WTC11 (cell line): ENCODE measurements around the gene KDM1A. TPM values are rescaled to one million over a fixed set of nuclear protein-coding genes. Genes with fewer than 3 reads are reported as not detected.
"Not testable (repeated sequence)": the region's sequence is repeated elsewhere in the genome, so short reads cannot be mapped to it uniquely, and the experiment has no call there.

Source experiments
- ATAC-seq: fragments of 200-7000 bp; cut with Tn5 transposase; 2 replicates; pipeline ENCODE4 v1.10.0; 2021; ENCODE audit warnings: mild to moderate bottlenecking, moderate library complexity
- CTCF ChIA-PET: fragments of 300-600 bp; sonication (Branson Sonifier 250); formaldehyde crosslinking; loops from one replicate; lab custom pipeline; 2021; ENCODE audit warnings: antibody characterized with exemption; lab: Charles Lee
- POLR2A ChIA-PET: fragments of 350-600 bp; sonication (Branson Sonifier 250); formaldehyde crosslinking; loops from one replicate; lab custom pipeline; 2021; ENCODE audit warnings: antibody characterized with exemption; lab: Charles Lee
- DNase-seq: peaks from one replicate; pipeline ENCODE4 v3.0.0; 2021; ENCODE audit warnings: low spot score
- H3K27ac Mint-ChIP-seq: 2 replicates; pipeline ENCODE4 v1.8.0; 2021; ENCODE audit warnings: mixed read lengths
- H3K27me3 Mint-ChIP-seq: 2 replicates; pipeline ENCODE4 v1.8.0; 2021; ENCODE audit warnings: low read depth, mild to moderate bottlenecking, moderate library complexity, mixed read lengths
- H3K36me3 Mint-ChIP-seq: 2 replicates; pipeline ENCODE4 v1.8.0; 2021; ENCODE audit warnings: mixed read lengths
- H3K4me1 Mint-ChIP-seq: 2 replicates; pipeline ENCODE4 v1.8.0; 2022; ENCODE audit warnings: mixed read lengths
- H3K4me3 Mint-ChIP-seq: 2 replicates; pipeline ENCODE4 v1.8.0; 2021; ENCODE audit warnings: mild to moderate bottlenecking, moderate library complexity, mixed read lengths
- H3K9me3 Mint-ChIP-seq: 2 replicates; pipeline ENCODE4 v1.8.0; 2021; ENCODE audit warnings: mixed read lengths
- AFF4 ChIP-seq: sonication (generic); formaldehyde crosslinking; IDR thresholded peaks from 2 replicates; pipeline ENCODE4 v1.8.1; 2023; ENCODE audit warnings: mild to moderate bottlenecking, missing genetic modification reagents, borderline replicate concordance
- ARID4B ChIP-seq: sonication (generic); formaldehyde crosslinking; IDR thresholded peaks from 2 replicates; pipeline ENCODE4 v1.8.0; 2023; ENCODE audit warnings: missing genetic modification reagents, mild to moderate bottlenecking, borderline replicate concordance
- ETV6 ChIP-seq: sonication (generic); formaldehyde crosslinking; IDR thresholded peaks from 2 replicates; pipeline ENCODE4 v1.8.1; 2022; ENCODE audit warnings: mild to moderate bottlenecking, missing genetic modification reagents
- JUN ChIP-seq: sonication (generic); formaldehyde crosslinking; IDR thresholded peaks from 2 replicates; pipeline ENCODE4 v1.8.0; 2023; ENCODE audit warnings: mild to moderate bottlenecking, missing genetic modification reagents
- MXD4 ChIP-seq: fragments of 250-450 bp; sonication (Bioruptor Pico); IDR thresholded peaks from 2 replicates; pipeline ENCODE4 v1.8.0; 2021; ENCODE audit warnings: mild to moderate bottlenecking, moderate library complexity, borderline replicate concordance
- RELA ChIP-seq: sonication (generic); formaldehyde crosslinking; IDR thresholded peaks from 2 replicates; pipeline ENCODE4 v1.8.1; 2022; ENCODE audit warnings: missing genetic modification reagents, mild to moderate bottlenecking, borderline replicate concordance
- SMAD3 ChIP-seq: sonication (generic); formaldehyde crosslinking; IDR thresholded peaks from 2 replicates; pipeline ENCODE4 v1.8.0; 2022; ENCODE audit warnings: missing genetic modification reagents, mild to moderate bottlenecking, borderline replicate concordance
- ZNF416 ChIP-seq: fragments of 250-450 bp; sonication (Bioruptor Pico); IDR thresholded peaks from 2 replicates; pipeline ENCODE4 v1.9.0; 2021; ENCODE audit warnings: mild to moderate bottlenecking, inconsistent platforms
- ZNF532 ChIP-seq: fragments of 250-450 bp; sonication (Bioruptor Pico); IDR thresholded peaks from 2 replicates; pipeline ENCODE4 v1.9.0; 2021; ENCODE audit warnings: mild to moderate bottlenecking, borderline replicate concordance
- ZSCAN18 ChIP-seq: fragments of 250-450 bp; sonication (Bioruptor Pico); IDR thresholded peaks from 2 replicates; pipeline ENCODE4 v2.1.2; 2022; ENCODE audit warnings: mild to moderate bottlenecking, moderate library complexity
- total RNA-seq: library from RNA; stranded (reverse); gene quantifications from 3 replicates; pipeline ENCODE4 v1.2.3, GENCODE V29; 2021

Gene KDM1A
- total RNA-seq, 1 experiment from 2014 or later, result 226 TPM

GRCh38 chr1:23004112-23004511 is 15.2 kb upstream of the KDM1A start:
- TF ChIP-seq ETV6 (CRISPR knock-in tag) (no peak), AFF4 (CRISPR knock-in tag) (no peak), ZSCAN18 (no peak), JUN (CRISPR knock-in tag) (no peak), ARID4B (CRISPR knock-in tag) (no peak)
- TF ChIP-seq, all 79 proteins: peak for 0
- ChIA-PET CTCF (no interaction called here), POLR2A (no interaction called here)
- DNase-seq (no peak), ATAC-seq (no peak)
- no peaks in the 10 kb centered on the region; the same call in 1 of the 2 replicates for H3K36me3 Mint-ChIP-seq
- no peaks in the 10 kb centered on the region for H3K4me1 Mint-ChIP-seq
- H3K27ac Mint-ChIP-seq, result no peak overlapping the region
- peaks cover 5% of the 10 kb centered on the region for H3K27me3 Mint-ChIP-seq
- 0 out of 2 replicates have a peak, but pooled peaks cover 4% of the 10 kb centered on the region for H3K9me3 Mint-ChIP-seq
- no peak overlapping the region for H3K4me3 Mint-ChIP-seq

- POLR2A ChIA-PET, result not testable (repeated sequence)
Measured at GRCh38 chr1:23004769-23005168, 14.5 kb upstream of the KDM1A start.

GRCh38 chr1:23007106-23007505 is 12.2 kb upstream of the KDM1A start:
- ChIA-PET CTCF (no interaction called here), POLR2A (no interaction called here)
- Mint-ChIP-seq H3K4me3 (no peak overlapping the region), H3K27ac (no peak overlapping the region), H3K27me3 (peaks cover 5% of the 10 kb centered on the region), H3K36me3 (no peaks in the 10 kb centered on the region; the same call in 1 of the 2 replicates), H3K4me1 (no peaks in the 10 kb centered on the region), H3K9me3 (0 out of 2 replicates have a peak, but pooled peaks cover 4% of the 10 kb centered on the region)
- no peak for DNase-seq
- ATAC-seq, result no peak
- TF ChIP-seq MXD4 (CRISPR knock-in tag) (no peak), ZNF532 (no peak), RELA (CRISPR knock-in tag) (no peak), SMAD3 (no peak), ZNF416 (CRISPR knock-in tag) (no peak), AFF4 (CRISPR knock-in tag) (no peak)

More at GRCh38 chr1:23004769-23005168, 14.5 kb upstream of the KDM1A start:
- ATAC-seq, H3K9me3 Mint-ChIP-seq, DNase-seq, H3K4me1 Mint-ChIP-seq, CTCF ChIA-PET, H3K27me3 Mint-ChIP-seq, H3K36me3 Mint-ChIP-seq, H3K4me3 Mint-ChIP-seq, H3K27ac Mint-ChIP-seq: not testable (repeated sequence)
